GM23248 (cell line): ENCODE data around the gene SPATA3. TPM values are rescaled to one million over a fixed set of nuclear protein-coding genes. Genes with fewer than 3 reads are reported as not detected.
A peak's percentile ranks its signal among the peaks of the same experiment; 100 is the strongest.

Experiments used
- DNase-seq: peaks from one replicate; pipeline ENCODE4 v3.0.0-alpha.2; 2015
- H2AFZ ChIP-seq: fragments of 200-600 bp; sonication (generic); 2 replicates; pipeline ENCODE4 v1.6.1; 2016; ENCODE audit warnings: antibody characterized with exemption
- H3F3A ChIP-seq: fragments of 200-600 bp; sonication (generic); 2 replicates; pipeline ENCODE4 v1.6.1; 2016; ENCODE audit warnings: mild to moderate bottlenecking, antibody characterized with exemption, mixed run types; ENCODE audit not compliant: insufficient read depth
- H3K27ac ChIP-seq: fragments of 200-600 bp; sonication (generic); 2 replicates; pipeline ENCODE4 v1.5.1; 2016; ENCODE audit warnings: mild to moderate bottlenecking
- H3K27me3 ChIP-seq: fragments of 200-600 bp; sonication (generic); replicated peaks from 2 replicates; pipeline ENCODE4 v1.6.1; 2016; ENCODE audit warnings: mild to moderate bottlenecking; ENCODE audit not compliant: insufficient read depth
- H3K36me3 ChIP-seq: fragments of 200-600 bp; sonication (generic); 2 replicates; pipeline ENCODE4 v1.6.1; 2016; ENCODE audit warnings: low read depth, mild to moderate bottlenecking
- H3K4me1 ChIP-seq: fragments of 200-600 bp; sonication (generic); 2 replicates; pipeline ENCODE4 v1.6.1; 2016; ENCODE audit warnings: mild to moderate bottlenecking; ENCODE audit not compliant: insufficient read depth
- H3K4me2 ChIP-seq: fragments of 200-600 bp; sonication (generic); one replicate; pipeline ENCODE4 v1.6.1; 2016; ENCODE audit warnings: mild to moderate bottlenecking; ENCODE audit not compliant: unreplicated experiment
- H3K4me3 ChIP-seq: fragments of 200-600 bp; sonication (generic); 2 replicates; pipeline ENCODE4 v1.5.1; 2016; ENCODE audit warnings: mild to moderate bottlenecking
- H3K79me2 ChIP-seq: fragments of 200-600 bp; sonication (generic); 2 replicates; pipeline ENCODE4 v1.6.1; 2016; ENCODE audit warnings: mild to moderate bottlenecking; ENCODE audit not compliant: insufficient read depth
- H3K9ac ChIP-seq: fragments of 200-600 bp; sonication (generic); 2 replicates; pipeline ENCODE4 v1.6.1; 2016; ENCODE audit warnings: mild to moderate bottlenecking
- H3K9me2 ChIP-seq: fragments of 200-600 bp; sonication (generic); 2 replicates; pipeline ENCODE4 v1.6.1; 2016; ENCODE audit warnings: mixed run types, mild to moderate bottlenecking, moderate library complexity; ENCODE audit not compliant: insufficient read depth
- H3K9me3 ChIP-seq: fragments of 200-600 bp; sonication (generic); one replicate; pipeline ENCODE4 v1.6.1; 2017; ENCODE audit warnings: low read depth
- H4K20me1 ChIP-seq: fragments of 200-600 bp; sonication (generic); 2 replicates; pipeline ENCODE4 v1.6.0; 2016; ENCODE audit not compliant: insufficient read depth
- EZH2 ChIP-seq: fragments of 200-600 bp; sonication (generic); IDR thresholded peaks from 2 replicates; pipeline ENCODE4 v1.6.1; 2018; ENCODE audit warnings: antibody characterized with exemption, mild to moderate bottlenecking; ENCODE audit not compliant: insufficient read depth, poor library complexity, severe bottlenecking
- EZH2phosphoT487 ChIP-seq: fragments of 200-600 bp; sonication (generic); IDR thresholded peaks from 2 replicates; pipeline ENCODE4 v1.6.1; 2018; ENCODE audit warnings: antibody characterized with exemption, moderate library complexity, mild to moderate bottlenecking, low read depth; ENCODE audit not compliant: insufficient read depth
- WGBS, 2 experiments: methylation state at CpG; one replicate each; pipeline ENCODE4 v1.1.6; 2015 to 2017; ENCODE audit warnings: low lambda C conversion rate in 2 of 2, low coverage in 1 of 2; ENCODE audit errors: missing lambda C conversion rate in 2 of 2; 5-methylcytosine and 5-hydroxymethylcytosine counted together
- in situ Hi-C: fragments of 300-500 bp; cut with MboI; formaldehyde crosslinking; loops from 2 replicates; pipeline ENCODE4 v1.15.0; 2020
- polyA plus RNA-seq: library from polyadenylated mRNA; unstranded; fragments of >200 nt; fragmentation: Nextera tagmentation; extraction: Ambion mirVana; gene quantifications from 2 replicates; pipeline ENCODE4 v1.2.1, GENCODE V29; 2016
- total RNA-seq: library from RNA; depleted of rRNA; stranded (reverse); fragments of >200 nt; shearing (Covaris generic); gene quantifications from 2 replicates; pipeline ENCODE4 v1.2.3, GENCODE V29; 2014

Gene SPATA3
- total and polyA plus RNA-seq, 2 experiments from 2014 or later = not detected

- no peaks in the 10 kb centered on the region; the same call in 1 of the 2 replicates for H3K4me1 ChIP-seq
- H2AFZ ChIP-seq = peak overlapping the region; percentile 85
- TF ChIP-seq EZH2 = no peak
- no peak for TF ChIP-seq EZH2phosphoT487
- H3K27ac ChIP-seq = no peak overlapping the region
- no peak for DNase-seq
- H3K36me3 ChIP-seq = no peaks in the 10 kb centered on the region
- H3K9me2 ChIP-seq = no peaks in the 10 kb centered on the region
- peak overlapping the region; percentile 62; the same call in 1 of the 2 replicates for H3K9ac ChIP-seq
- in situ Hi-C loops = no loop called here
- H3K9me3 ChIP-seq = no peaks in the 10 kb centered on the region
- peak overlapping the region; percentile 66 for H3K4me3 ChIP-seq
- no peaks in the 10 kb centered on the region for H3F3A ChIP-seq
- H3K27me3 ChIP-seq = peaks cover 7% of the 10 kb centered on the region; the same call in 1 of the 2 replicates
- 3 to 5% methylated on average over 2 of the region's 2 CpGs for WGBS, 2 experiments
- H3K79me2 ChIP-seq = no peaks in the 10 kb centered on the region
- H4K20me1 ChIP-seq = no peaks in the 10 kb centered on the region
- peak overlapping the region; percentile 75 for H3K4me2 ChIP-seq
Measured at GRCh38 chr2:230969659-230970015, 26.3 kb upstream of the SPATA3 start.

- no peaks in the 10 kb centered on the region for H3F3A ChIP-seq
- no peak overlapping the region for H3K4me2 ChIP-seq
- no peaks in the 10 kb centered on the region for H3K36me3 ChIP-seq
- no peaks in the 10 kb centered on the region for H3K9me3 ChIP-seq
- no peak for TF ChIP-seq EZH2
- no peak for TF ChIP-seq EZH2phosphoT487
- no peak for DNase-seq
- H3K9ac ChIP-seq = no peak overlapping the region
- no peak overlapping the region for H3K27ac ChIP-seq
- H3K4me3 ChIP-seq = no peak overlapping the region
- no peaks in the 10 kb centered on the region for H4K20me1 ChIP-seq
- 59 to 69% methylated on average over 5 of the region's 5 CpGs for WGBS, 2 experiments
- in situ Hi-C loops = no loop called here
- no peak overlapping the region for H2AFZ ChIP-seq
- no peaks in the 10 kb centered on the region for H3K79me2 ChIP-seq
- no peaks in the 10 kb centered on the region for H3K9me2 ChIP-seq
- H3K4me1 ChIP-seq = no peaks in the 10 kb centered on the region; the same call in 1 of the 2 replicates
- H3K27me3 ChIP-seq = peaks cover 3% of the 10 kb centered on the region; the same call in 1 of the 2 replicates
Measured at GRCh38 chr2:230972046-230972445, 23.9 kb upstream of the SPATA3 start.

GRCh38 chr2:230974096-230974913 lies 21.6 kb upstream of the SPATA3 start:
- WGBS, 2 experiments = 66 to 72% methylated on average over 17 of the region's 17 CpGs
- Histone ChIP-seq H4K20me1 (no peaks in the 10 kb centered on the region), H3K27me3 (peaks cover 12% of the 10 kb centered on the region; the same call in 1 of the 2 replicates), H3K4me3 (no peak overlapping the region), H3K9me2 (no peaks in the 10 kb centered on the region), H3F3A (no peaks in the 10 kb centered on the region), H3K27ac (no peak overlapping the region), H3K9ac (no peak overlapping the region), H3K9me3 (no peaks in the 10 kb centered on the region), H3K4me1 (no peaks in the 10 kb centered on the region; the same call in 1 of the 2 replicates), H2AFZ (no peak overlapping the region), H3K4me2 (no peak overlapping the region), H3K36me3 (no peaks in the 10 kb centered on the region), H3K79me2 (no peaks in the 10 kb centered on the region)
- DNase-seq = peak; percentile 50
- in situ Hi-C loops = no loop called here
- TF ChIP-seq EZH2 (no peak), EZH2phosphoT487 (no peak)

- H3K4me1 ChIP-seq = no peaks in the 10 kb centered on the region; the same call in 1 of the 2 replicates
- WGBS, 2 experiments = 76 to 77% methylated on average over 11 of the region's 11 CpGs
- no peaks in the 10 kb centered on the region for H3K36me3 ChIP-seq
- in situ Hi-C loops = no loop called here
- no peaks in the 10 kb centered on the region for H3K9me3 ChIP-seq
- no peak overlapping the region for H3K4me3 ChIP-seq
- peaks cover 12% of the 10 kb centered on the region; the same call in 1 of the 2 replicates for H3K27me3 ChIP-seq
- H4K20me1 ChIP-seq = no peaks in the 10 kb centered on the region
- H3K27ac ChIP-seq = no peak overlapping the region
- TF ChIP-seq EZH2 (no peak), EZH2phosphoT487 (no peak)
- no peak overlapping the region for H2AFZ ChIP-seq
- H3K79me2 ChIP-seq = no peaks in the 10 kb centered on the region
- DNase-seq = no peak
- H3F3A ChIP-seq = no peaks in the 10 kb centered on the region
- H3K9ac ChIP-seq = no peak overlapping the region
- H3K4me2 ChIP-seq = no peak overlapping the region
- no peaks in the 10 kb centered on the region for H3K9me2 ChIP-seq
Measured at GRCh38 chr2:230975927-230976326, 20.0 kb upstream of the SPATA3 start.
